Measurements from ENCODE around the gene ROR2.
A peak's percentile ranks its signal among the peaks of the same experiment; 100 is the strongest.
"Not testable (repeated sequence)": the region's sequence is repeated elsewhere in the genome, so short reads cannot be mapped to it uniquely, and the experiment has no call there.

The ROR2 gene

DNA sequence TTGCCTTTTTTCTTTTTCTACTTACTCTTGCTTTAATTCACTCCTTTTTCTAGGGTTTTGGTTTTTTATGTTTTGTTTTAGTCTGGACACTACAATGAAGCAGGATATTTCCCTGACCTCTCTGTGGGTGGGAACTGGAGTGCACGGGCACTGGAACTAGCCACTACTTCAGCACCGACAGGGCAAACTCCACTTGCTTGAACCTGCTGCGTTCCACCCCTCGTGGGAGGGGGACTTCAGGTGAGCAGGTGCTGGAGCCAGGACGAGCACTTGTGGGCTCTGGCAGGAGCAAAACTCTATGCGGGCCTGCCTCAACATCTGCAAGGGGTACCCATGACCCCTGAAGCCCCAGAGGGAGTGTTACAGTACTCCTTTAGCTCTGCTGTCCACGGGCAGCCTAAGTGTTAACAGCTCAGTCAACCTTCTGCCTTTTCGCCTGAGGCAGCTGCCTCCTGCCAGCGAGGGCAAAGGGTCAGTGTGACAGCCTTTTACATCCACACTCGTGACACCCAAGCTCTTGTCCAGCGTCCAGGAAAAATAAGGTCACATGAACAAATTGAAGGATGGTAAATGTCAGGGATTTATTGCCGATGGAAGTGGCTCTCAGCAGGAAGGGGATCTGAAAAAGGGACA is 382.3 kb downstream of the ROR2 start:
- DNase-seq (no peak), ATAC-seq (no peak)

GRCh38 chr9:91564081-91564670 is 385.9 kb downstream of the ROR2 start:
- DNase-seq (no peak), ATAC-seq (no peak)

DNA sequence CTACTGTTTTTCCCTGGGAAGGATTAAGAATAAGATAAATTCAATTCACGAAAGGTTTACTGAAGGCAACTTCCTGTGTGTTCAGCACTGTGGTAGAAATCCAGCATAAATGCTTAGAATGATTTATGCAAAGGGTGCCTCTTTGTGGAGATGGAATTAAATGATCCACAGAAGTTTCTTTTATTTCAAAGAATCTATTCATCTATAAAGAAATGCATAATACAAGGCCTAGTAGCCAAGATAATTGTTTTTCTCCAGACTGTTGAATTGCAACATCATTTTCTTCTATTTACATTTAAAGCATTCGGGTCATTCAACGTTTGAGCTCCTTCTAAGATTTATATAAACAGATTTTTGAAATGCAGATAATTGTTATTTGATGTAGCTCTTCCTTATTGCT is 387.6 kb downstream of the ROR2 start:
- ATAC-seq (no peak), DNase-seq (no peak)

DNA sequence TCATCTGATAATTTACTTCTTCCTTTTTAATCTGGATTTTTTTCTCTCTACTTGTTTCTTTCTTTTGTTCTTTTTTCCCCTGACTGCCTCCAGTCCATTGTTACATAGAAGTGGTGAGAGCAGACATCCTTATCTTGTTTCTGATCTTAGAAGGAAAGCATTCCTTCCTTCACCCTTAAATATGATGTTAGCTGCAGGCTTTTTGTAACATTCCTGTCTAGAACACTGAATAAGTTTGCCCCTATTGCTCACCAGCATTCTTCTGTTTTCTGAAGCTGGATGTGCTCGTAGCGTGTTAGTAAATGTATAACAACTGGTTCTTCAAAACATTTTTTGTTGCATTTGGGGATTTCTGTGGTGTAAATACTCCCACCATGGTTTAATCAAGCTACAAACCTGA is 389.7 kb downstream of the ROR2 start:
- no peak for ATAC-seq

GRCh38 chr9:91558879-91559278 is 391.1 kb downstream of the ROR2 start:
- ATAC-seq (no peak), DNase-seq (no peak)

More for the DNA sequence above, 389.7 kb downstream of the ROR2 start:
- DNase-seq = no peak

- no peak for ATAC-seq
- DNase-seq = no peak
Observed at GRCh38 chr9:91558395-91558794, 391.6 kb downstream of the ROR2 start.

DNA sequence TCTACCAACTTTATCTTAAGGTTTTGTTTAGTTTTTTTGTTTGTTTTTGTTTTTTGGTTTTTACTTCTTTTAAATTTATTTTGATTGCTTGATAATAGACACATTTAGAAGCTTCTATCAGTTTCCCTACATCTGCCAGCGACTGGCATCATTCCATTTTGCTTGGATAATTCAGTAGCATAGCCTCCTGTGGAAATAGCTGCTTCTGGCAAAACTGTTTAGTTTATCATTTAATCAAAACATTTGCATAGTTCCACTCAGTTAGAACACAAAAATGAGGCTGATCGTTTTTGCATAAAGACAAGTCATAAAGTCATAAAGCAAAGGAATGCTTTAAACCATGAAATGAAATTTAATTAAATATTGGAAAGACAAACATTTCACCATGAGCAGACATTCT is 392.7 kb downstream of the ROR2 start:
- ATAC-seq (no peak), DNase-seq (no peak)

GRCh38 chr9:91555132-91555531 is 394.9 kb downstream of the ROR2 start:
- DNase-seq (no peak), ATAC-seq (no peak)

DNA sequence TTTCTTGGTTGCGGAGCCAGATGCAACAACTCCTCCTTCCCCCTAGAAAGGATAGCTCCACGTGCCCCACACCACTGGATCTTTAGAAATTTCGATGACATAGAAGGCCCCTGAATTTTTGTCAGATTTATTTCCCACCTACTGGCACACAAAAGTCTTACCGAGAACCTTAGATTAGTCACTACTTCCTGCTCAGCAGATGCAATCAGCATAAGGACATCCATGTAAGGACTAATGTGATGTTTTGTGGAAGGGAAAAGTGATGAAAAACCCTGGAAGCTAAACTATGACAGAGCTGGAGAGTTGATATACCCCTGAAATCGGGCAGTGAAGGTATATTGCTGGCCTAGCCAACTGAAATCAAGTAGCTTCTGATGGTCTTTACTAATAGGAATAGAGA is 400.9 kb downstream of the ROR2 start:
- ATAC-seq = no peak

GRCh38 chr9:91547081-91547480 is 402.9 kb downstream of the ROR2 start:
- no peak for DNase-seq
- no peak for ATAC-seq

More for the DNA sequence above, 400.9 kb downstream of the ROR2 start:
- no peak for DNase-seq

DNA sequence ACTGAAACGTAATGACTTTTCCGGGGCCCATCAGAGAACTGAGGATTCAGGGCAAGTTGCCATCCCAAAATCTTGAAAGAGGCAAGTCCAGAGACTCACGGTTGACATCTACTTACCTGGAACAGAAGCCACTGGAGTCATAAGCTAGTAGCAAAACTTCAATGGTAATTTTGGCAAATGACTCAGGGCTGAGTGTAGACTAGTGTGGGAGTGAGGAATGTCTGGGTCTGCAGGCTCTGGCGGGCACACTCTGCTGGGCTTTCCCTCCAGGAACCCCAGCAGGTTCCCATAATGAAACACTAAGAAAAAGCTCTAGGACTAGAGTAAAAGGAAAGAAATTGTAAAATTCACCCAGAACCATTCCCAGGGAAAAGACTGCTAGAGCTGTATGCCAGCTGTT is 403.5 kb downstream of the ROR2 start:
- ATAC-seq (peak; percentile 32), DNase-seq (no peak)

DNA sequence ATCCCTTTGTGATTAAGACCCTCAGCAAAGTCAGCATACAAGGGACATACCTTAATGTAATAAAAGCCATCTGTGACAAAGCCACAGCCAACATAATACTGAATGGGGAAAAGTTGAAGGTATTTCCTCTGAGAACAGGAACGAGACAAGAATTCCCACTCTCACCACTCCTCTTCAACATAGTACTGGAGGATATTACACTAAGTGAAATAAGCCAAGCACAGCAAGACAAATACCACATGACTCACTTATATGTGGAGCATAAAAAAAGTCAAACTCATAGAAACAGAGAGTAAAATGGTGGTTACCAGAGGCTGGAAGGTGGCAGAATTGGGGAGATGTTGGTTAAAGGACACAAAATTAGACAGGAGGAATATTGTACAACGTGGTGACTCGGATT is 408.3 kb downstream of the ROR2 start:
- ATAC-seq = no peak
- no peak for DNase-seq

GRCh38 chr9:91540506-91540905 is 409.5 kb downstream of the ROR2 start:
- DNase-seq, ATAC-seq: not testable (repeated sequence)

- DNase-seq = no peak
- no peak for ATAC-seq
Observed at GRCh38 chr9:91536211-91536691, 413.8 kb downstream of the ROR2 start.

DNA sequence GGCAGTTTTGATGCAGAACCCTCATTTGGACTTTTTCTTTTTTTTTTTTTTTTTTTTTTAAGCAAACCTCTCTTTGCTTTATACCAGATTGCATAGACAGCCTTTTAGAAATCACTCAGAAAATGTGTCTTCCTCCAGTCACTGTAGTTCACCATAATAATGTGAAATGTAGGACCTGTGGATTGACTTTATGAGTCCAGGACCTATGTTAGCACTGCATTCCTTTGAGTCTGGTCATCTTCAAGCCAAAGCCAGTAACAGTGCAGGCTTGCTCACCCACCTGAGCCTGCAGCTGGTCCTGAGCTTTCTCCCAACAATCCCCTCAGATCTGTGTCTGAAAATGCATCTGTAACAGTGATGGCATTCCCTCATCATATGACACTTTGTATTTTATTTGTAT is 415.7 kb downstream of the ROR2 start:
- DNase-seq = no peak
- no peak for ATAC-seq

DNA sequence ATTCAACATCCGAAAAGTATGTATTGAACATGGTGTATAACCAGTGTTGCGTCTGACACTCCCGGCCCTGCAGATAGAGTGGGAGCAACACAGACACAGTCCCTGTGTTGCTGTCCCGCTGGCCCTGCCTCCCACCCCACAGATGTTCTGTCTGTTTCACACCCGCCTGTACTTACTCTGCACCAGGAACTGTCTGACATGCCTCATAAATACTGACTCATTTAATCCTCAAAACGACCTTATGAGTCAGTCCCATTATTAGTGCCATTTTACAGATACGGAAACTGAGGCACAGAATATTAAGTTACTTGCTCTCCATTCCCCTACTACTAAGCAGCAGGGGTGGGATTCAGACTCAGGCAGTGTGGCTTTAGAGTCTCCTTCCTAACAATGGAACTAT is 416.6 kb downstream of the ROR2 start:
- ATAC-seq = no peak
- DNase-seq = no peak

- ATAC-seq (no peak), DNase-seq (no peak)
Observed at GRCh38 chr9:91532325-91532724, 417.7 kb downstream of the ROR2 start.

GRCh38 chr9:91530829-91531228 is 419.2 kb downstream of the ROR2 start:
- DNase-seq (no peak), ATAC-seq (no peak)

DNA sequence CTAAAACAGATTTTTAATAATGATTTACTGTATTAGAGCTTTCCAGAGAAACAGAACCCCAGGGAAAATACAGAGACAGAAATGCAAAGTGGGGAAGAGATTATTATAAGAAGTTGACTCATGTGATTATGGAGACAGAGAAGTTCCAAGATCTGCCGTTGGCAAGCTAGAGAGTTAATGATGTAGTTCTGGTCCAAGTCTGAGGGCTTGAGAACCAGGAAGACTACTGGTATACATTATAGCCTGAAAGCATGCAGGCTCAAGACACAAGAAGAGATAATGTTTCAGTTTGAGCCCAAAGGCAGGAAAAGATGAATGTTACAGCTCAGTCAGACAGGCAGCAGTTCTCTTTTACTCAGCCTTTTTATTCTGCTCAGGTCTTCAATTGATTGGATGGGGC is 427.5 kb downstream of the ROR2 start:
- ATAC-seq = no peak
- no peak for DNase-seq

DNA sequence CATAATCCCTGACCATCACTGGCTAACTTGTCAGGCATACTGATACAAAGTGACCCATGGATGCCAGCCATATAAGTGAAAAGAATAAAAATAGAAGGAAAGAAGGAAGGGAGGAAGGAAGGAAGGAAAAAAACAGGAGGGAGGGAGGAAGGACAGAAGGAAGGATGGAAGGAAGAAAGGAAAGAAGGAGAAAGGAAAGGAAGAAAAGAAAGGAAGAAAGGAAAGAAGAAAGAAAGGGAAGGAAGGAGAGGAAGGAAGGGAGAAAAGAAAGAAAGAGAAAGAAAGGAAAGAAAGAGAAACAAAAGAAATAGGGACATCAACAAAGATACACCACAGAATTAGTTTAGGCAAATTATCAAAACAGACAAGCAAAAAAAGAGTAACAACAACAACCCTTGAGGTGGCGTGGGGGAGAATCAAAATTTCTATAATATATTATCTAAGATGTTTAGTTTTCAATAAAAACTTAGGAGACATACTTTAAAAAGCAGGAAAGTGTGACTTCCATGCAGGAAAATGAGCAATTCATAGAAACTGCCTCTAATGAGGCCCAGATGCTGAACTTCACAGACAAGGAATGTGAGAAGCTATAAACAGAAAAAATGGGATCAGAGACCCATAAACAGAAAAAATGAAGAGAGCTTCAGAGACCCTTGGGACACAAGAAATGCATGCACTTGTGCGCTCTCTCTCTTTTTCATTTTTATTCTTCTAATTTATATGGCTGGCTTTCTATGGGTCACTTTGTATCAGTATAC is 430.3 kb downstream of the ROR2 start:
- DNase-seq = no peak

GRCh38 chr9:91518462-91518861 is 431.6 kb downstream of the ROR2 start:
- no peak for ATAC-seq

More for the DNA sequence above, 430.3 kb downstream of the ROR2 start:
- no peak for ATAC-seq

GRCh38 chr9:91517801-91518200 is 432.2 kb downstream of the ROR2 start:
- no peak for DNase-seq
- ATAC-seq = no peak

More at GRCh38 chr9:91518462-91518861, 431.6 kb downstream of the ROR2 start:
- no peak for DNase-seq

DNA sequence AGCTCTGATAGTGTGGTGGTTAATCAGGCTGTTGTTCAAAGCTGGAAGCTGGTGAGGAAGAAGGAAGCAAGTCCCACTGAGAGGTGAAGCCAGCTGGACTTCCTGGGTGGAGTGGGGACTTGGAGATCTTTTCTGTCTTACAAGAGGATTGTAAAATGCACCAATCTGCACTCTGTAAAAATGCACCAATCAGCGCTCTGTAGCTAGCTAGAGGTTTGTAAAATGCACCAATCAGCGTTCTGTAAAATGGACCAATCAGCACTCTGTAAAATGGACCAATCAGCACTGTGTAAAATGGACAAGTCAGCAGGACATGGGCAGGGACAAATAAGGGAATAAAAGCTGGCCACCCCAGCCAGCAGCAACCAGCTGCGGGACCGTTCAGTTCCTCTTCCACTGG is 432.7 kb downstream of the ROR2 start:
- DNase-seq = not testable (repeated sequence)

More for the DNA sequence above, 432.7 kb downstream of the ROR2 start:
- not testable (repeated sequence) for ATAC-seq

Data from stimulated activated naive CD8-positive, alpha-beta T cell treated with anti-CD3 and anti-CD28 coated beads, Interleukin-15, Interleukin-2, amounts not matched to agents 100 U/mL and 50 U/mL, for 24 hours (primary cell).